RWPE1 (cell line): ENCODE results near the gene HMCN2.
A peak's percentile ranks its signal among the peaks of the same experiment; 100 is the strongest.

Source experiments
- CTCF ChIA-PET: fragments of 350-600 bp; sonication (Branson Sonifier 250); formaldehyde crosslinking; extraction: SDS; loops from one replicate; lab custom pipeline; 2021; lab: Yijun Ruan, JAX
- POLR2A ChIA-PET: fragments of 400-600 bp; formaldehyde crosslinking; extraction: SDS; loops from one replicate; lab custom pipeline; 2020; ENCODE audit warnings: antibody characterized with exemption; ENCODE audit not compliant: low non-redundant PET; lab: Yijun Ruan, JAX
- DNase-seq: peaks from one replicate; pipeline ENCODE4 v3.0.0; 2012; ENCODE audit warnings: low spot score
- H3K27ac ChIP-seq: fragments of 450-650 bp; 2 replicates; pipeline ENCODE4 v1.5.1; 2017
- TF ChIP-seq, protein P1 (sequence below): fragments of 450-650 bp; conservative IDR thresholded peaks from 2 replicates; pipeline ENCODE4 v1.5.1; 2017; ENCODE audit warnings: low read depth, mild to moderate bottlenecking

Gene HMCN2

DNA sequence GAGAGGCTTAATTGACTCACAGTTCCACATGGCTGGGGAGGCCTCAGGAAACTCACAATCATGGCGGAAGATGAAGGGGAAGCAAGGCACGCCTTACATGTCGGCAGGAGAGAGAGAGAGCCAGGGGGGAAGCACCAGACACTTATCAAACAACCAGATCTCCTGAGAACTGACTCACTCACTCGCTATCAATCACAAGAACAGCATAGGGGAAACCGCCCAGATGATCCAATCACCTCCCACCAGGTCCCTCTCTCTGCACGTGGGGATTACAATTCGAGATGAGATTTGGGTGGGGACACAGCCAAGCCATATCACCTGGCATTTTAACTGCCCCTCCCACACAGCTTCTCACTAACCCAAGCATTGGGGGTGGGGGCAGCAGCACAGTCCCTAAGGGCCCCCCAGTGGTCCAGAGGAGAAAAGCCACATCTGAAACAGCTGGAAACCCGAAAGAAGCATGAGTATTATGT, 103.1 kb downstream of the HMCN2 start:
- TF ChIP-seq, protein P1, sequence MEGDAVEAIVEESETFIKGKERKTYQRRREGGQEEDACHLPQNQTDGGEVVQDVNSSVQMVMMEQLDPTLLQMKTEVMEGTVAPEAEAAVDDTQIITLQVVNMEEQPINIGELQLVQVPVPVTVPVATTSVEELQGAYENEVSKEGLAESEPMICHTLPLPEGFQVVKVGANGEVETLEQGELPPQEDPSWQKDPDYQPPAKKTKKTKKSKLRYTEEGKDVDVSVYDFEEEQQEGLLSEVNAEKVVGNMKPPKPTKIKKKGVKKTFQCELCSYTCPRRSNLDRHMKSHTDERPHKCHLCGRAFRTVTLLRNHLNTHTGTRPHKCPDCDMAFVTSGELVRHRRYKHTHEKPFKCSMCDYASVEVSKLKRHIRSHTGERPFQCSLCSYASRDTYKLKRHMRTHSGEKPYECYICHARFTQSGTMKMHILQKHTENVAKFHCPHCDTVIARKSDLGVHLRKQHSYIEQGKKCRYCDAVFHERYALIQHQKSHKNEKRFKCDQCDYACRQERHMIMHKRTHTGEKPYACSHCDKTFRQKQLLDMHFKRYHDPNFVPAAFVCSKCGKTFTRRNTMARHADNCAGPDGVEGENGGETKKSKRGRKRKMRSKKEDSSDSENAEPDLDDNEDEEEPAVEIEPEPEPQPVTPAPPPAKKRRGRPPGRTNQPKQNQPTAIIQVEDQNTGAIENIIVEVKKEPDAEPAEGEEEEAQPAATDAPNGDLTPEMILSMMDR, result peak; percentile 35
- no peak overlapping the region for H3K27ac ChIP-seq
- no peak for DNase-seq
- POLR2A ChIA-PET, result no interaction called here
- CTCF ChIA-PET, result interaction anchor here (0.6 kb wide), 2 partner anchors 35 to 72 kb away, joined by 3 read pairs; no protein-coding TSS in a partner anchor

DNA sequence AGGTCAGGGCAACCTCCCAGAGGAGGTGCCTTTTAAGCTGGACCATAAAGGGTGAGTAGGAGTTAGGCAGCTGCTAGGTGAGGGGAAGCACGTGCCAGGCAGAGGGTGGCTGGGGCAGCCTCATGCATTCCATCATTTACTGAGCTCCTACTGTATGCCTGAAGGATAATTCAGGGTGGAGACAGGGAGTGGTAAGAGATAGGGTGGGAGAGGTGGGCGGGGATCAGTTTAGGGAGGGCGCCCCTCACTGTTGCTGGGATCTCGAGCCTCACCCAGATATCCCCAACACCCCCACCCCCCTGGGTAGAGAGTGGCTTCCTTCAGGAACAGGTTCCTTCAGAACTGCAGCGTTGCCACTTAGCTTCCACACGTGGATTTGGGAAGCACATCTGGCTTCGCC, 104.7 kb downstream of the HMCN2 start:
- POLR2A ChIA-PET, result interaction anchor here (0.6 kb wide), 1 partner anchor 12 kb away, joined by 3 read pairs; no protein-coding TSS in a partner anchor
- no peak for DNase-seq
- no peak overlapping the region for H3K27ac ChIP-seq
- TF ChIP-seq, protein P1, result no peak
- CTCF ChIA-PET, result no interaction called here

GRCh38 chr9:130371196-130371966, 105.8 kb downstream of the HMCN2 start:
- POLR2A ChIA-PET, result no interaction called here
- DNase-seq, result no peak
- CTCF ChIA-PET, result interaction anchor here (0.5 kb wide), 1 partner anchor 473 kb away, joined by 3 read pairs; no protein-coding TSS in a partner anchor
- H3K27ac ChIP-seq, result no peak overlapping the region
- TF ChIP-seq, protein P1, result no peak

DNA sequence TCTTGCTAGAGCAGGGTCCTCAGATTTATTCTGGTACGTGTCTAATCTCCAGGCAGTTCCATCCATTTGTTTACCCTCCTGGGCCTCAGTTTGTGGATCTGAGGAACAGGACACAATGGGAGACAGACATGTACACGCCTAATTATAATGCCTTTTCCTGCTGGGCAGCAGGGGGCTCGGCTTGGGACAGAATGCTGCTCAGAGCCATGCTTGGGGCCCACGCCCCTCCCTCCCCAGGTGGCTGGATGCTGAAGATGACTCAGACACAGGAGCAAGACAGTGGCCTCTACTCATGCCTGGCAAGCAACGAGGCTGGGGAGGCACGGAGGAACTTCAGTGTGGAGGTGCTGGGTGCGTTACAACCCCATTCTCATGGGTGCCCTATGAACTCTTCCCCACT, 106.5 kb downstream of the HMCN2 start:
- DNase-seq, result no peak
- CTCF ChIA-PET, result interaction anchor here (0.6 kb wide), 1 partner anchor 498 kb away, joined by 3 read pairs; no protein-coding TSS in a partner anchor
- TF ChIP-seq, protein P1, result no peak
- no peak overlapping the region for H3K27ac ChIP-seq
- POLR2A ChIA-PET, result no interaction called here

- ChIA-PET POLR2A (no interaction called here), CTCF (no interaction called here)
- TF ChIP-seq, protein P1, result no peak
- no peak overlapping the region for H3K27ac ChIP-seq
- DNase-seq, result no peak
These were observed 108.2 kb downstream of the HMCN2 start for GRCh38 chr9:130373679-130374325.

DNA sequence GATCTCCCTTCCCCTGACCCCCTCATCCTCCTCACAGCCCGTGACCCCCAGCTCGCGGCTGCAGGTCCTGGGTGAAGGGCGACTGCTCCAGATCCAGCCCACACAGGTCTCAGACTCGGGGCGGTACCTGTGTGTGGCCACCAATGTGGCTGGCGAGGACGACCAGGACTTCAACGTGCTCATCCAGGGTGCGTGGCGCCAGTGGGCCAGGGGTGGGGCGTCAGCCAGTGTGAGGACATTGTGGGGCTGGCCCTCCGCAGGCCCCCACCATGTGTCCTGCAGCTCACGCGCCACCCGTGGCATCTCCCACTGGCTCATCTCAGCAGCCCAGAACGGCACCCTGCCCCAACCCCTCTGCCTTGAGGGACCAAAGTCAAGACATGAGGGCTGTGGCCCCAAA, 112.1 kb downstream of the HMCN2 start:
- ChIA-PET CTCF (no interaction called here), POLR2A (no interaction called here)
- TF ChIP-seq, protein P1, result no peak
- DNase-seq, result no peak
- H3K27ac ChIP-seq, result no peak overlapping the region
